Kidney capillary endothelial cell (primary cell): ENCODE data around the gene BTAF1.
"Not testable (repeated sequence)": the region's sequence is repeated elsewhere in the genome, so short reads cannot be mapped to it uniquely, and the experiment has no call there.

ENCODE experiments used
- DNase-seq: peaks from one replicate; pipeline ENCODE4 v3.0.0-alpha.2; 2018; ENCODE audit warnings: low spot score

Gene BTAF1

GRCh38 chr10:91978585-91978984 is 55.0 kb downstream of the BTAF1 start:
- no peak for DNase-seq

- DNase-seq = no peak
Measured at GRCh38 chr10:91980319-91980718, 56.7 kb downstream of the BTAF1 start.

GRCh38 chr10:91983416-91983815 is 59.8 kb downstream of the BTAF1 start:
- no peak for DNase-seq

GRCh38 chr10:91987397-91988037 is 63.9 kb downstream of the BTAF1 start:
- DNase-seq = no peak

GRCh38 chr10:91992031-91992430 is 68.5 kb downstream of the BTAF1 start:
- DNase-seq = no peak

GRCh38 chr10:91996266-91996665 is 72.7 kb downstream of the BTAF1 start:
- no peak for DNase-seq

- DNase-seq = no peak
Measured at GRCh38 chr10:92001581-92001980, 78.0 kb downstream of the BTAF1 start.

GRCh38 chr10:92001995-92002394 is 78.4 kb downstream of the BTAF1 start:
- no peak for DNase-seq

GRCh38 chr10:92003258-92003657 is 79.7 kb downstream of the BTAF1 start:
- no peak for DNase-seq

- no peak for DNase-seq
Measured at GRCh38 chr10:92005978-92006377, 82.4 kb downstream of the BTAF1 start.

GRCh38 chr10:92009445-92009844 is 85.9 kb downstream of the BTAF1 start:
- DNase-seq = no peak

- no peak for DNase-seq
Measured at GRCh38 chr10:92010047-92010735, 86.6 kb downstream of the BTAF1 start.

GRCh38 chr10:92011560-92012214 is 88.1 kb downstream of the BTAF1 start:
- peak; percentile 77 for DNase-seq

GRCh38 chr10:92014620-92015019 is 91.0 kb downstream of the BTAF1 start:
- no peak for DNase-seq

GRCh38 chr10:92024700-92025099 is 101.1 kb downstream of the BTAF1 start:
- DNase-seq = no peak

GRCh38 chr10:92025340-92025739 is 101.8 kb downstream of the BTAF1 start:
- not testable (repeated sequence) for DNase-seq

GRCh38 chr10:92027141-92027540 is 103.6 kb downstream of the BTAF1 start:
- DNase-seq = no peak

- DNase-seq = no peak
Measured at GRCh38 chr10:92031580-92031979, 108.0 kb downstream of the BTAF1 start.

- not testable (repeated sequence) for DNase-seq
Measured at GRCh38 chr10:92033070-92033469, 109.5 kb downstream of the BTAF1 start.

- DNase-seq = no peak
Measured at GRCh38 chr10:92038949-92039348, 115.4 kb downstream of the BTAF1 start.

GRCh38 chr10:92042541-92042940 is 119.0 kb downstream of the BTAF1 start:
- no peak for DNase-seq

GRCh38 chr10:92045641-92046106 is 122.1 kb downstream of the BTAF1 start:
- no peak for DNase-seq

GRCh38 chr10:92047215-92047614 is 123.6 kb downstream of the BTAF1 start:
- no peak for DNase-seq
